ENCODE results near the gene BMI1. TPM values are rescaled to one million over a fixed set of nuclear protein-coding genes. Genes with fewer than 3 reads are reported as not detected.

The BMI1 gene
- total and polyA plus RNA-seq, 2 donors (not counting 1 experiment from before 2014, with no cell fraction given), result 18.0 to 83.8 TPM

GRCh38 chr10:22368981-22369380 is 48.1 kb downstream of the BMI1 start:
- Mint-ChIP-seq H3K27ac (no peak overlapping the region), H3K27me3 (no peaks in the 10 kb centered on the region), H3K4me3 (no peak overlapping the region), H3K9me3 (ENCODE audit: insufficient read depth) (no peaks in the 10 kb centered on the region), H3K4me1 (peaks cover 17% of the 10 kb centered on the region)
- DNase-seq, result no peak
- ChIA-PET POLR2A (no interaction called here), CTCF (no interaction called here)
- no peak for ATAC-seq (ENCODE audit: low read depth)
- no peaks in the 10 kb centered on the region for H3K27me3 ChIP-seq (replicated peaks in 1 of 4; ENCODE audit: control extremely low read depth in 1 of 4, control insufficient read depth in 3 of 4, insufficient read depth in 4 of 4, low read length in 3 of 4)
- H3K9ac ChIP-seq (ENCODE audit: low read length), result no peak overlapping the region
- H3K4me2 ChIP-seq (replicated peaks; ENCODE audit: low read depth, low read length, poor library complexity, severe bottlenecking), result no peak overlapping the region
- no peaks in the 10 kb centered on the region for H4K20me1 ChIP-seq (ENCODE audit: control insufficient read depth, insufficient read depth, low read length, poor library complexity, severe bottlenecking)
- H3K4me3 ChIP-seq (ENCODE audit: control extremely low read depth in 1 of 5, extremely low read depth in 1 of 5, insufficient read depth in 1 of 5, low read depth in 2 of 5, low read length in 4 of 5), result no peak overlapping the region
- no peak overlapping the region for H2AFZ ChIP-seq (ENCODE audit: insufficient read depth, low read depth, low read length, poor library complexity, severe bottlenecking)
- WGBS (ENCODE audit: insufficient coverage), result 71% methylated on average over 1 of the region's 2 CpGs
- TF ChIP-seq EZH2 (IDR thresholded peaks at IDR 0.05; ENCODE audit: borderline replicate concordance, insufficient read depth, low read depth, low read length, poor library complexity, severe bottlenecking), result no peak
- TF ChIP-seq, protein P1, sequence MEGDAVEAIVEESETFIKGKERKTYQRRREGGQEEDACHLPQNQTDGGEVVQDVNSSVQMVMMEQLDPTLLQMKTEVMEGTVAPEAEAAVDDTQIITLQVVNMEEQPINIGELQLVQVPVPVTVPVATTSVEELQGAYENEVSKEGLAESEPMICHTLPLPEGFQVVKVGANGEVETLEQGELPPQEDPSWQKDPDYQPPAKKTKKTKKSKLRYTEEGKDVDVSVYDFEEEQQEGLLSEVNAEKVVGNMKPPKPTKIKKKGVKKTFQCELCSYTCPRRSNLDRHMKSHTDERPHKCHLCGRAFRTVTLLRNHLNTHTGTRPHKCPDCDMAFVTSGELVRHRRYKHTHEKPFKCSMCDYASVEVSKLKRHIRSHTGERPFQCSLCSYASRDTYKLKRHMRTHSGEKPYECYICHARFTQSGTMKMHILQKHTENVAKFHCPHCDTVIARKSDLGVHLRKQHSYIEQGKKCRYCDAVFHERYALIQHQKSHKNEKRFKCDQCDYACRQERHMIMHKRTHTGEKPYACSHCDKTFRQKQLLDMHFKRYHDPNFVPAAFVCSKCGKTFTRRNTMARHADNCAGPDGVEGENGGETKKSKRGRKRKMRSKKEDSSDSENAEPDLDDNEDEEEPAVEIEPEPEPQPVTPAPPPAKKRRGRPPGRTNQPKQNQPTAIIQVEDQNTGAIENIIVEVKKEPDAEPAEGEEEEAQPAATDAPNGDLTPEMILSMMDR (IDR thresholded peaks at IDR 0.05), result no peak
- H3K36me3 ChIP-seq (replicated peaks in 1 of 2; ENCODE audit: control extremely low read depth in 1 of 2, control insufficient read depth in 1 of 2, extremely low read depth in 1 of 2, insufficient read depth in 2 of 2, low read length in 1 of 2), result no peaks in the 10 kb centered on the region
- H3K27ac ChIP-seq (ENCODE audit: low read length in 2 of 2), result no peak overlapping the region
- H3K9me3 ChIP-seq (ENCODE audit: control extremely low read depth in 1 of 3, control insufficient read depth in 2 of 3, insufficient read depth in 1 of 3, low read length in 2 of 3), result no peaks in the 10 kb centered on the region
- H3K79me2 ChIP-seq (ENCODE audit: control insufficient read depth, insufficient read depth, low read length), result no peaks in the 10 kb centered on the region
- intact Hi-C loops (cut with micrococcal nuclease), result loop anchor here (5.0 kb wide), 1 partner anchor 48 kb away; no protein-coding TSS in a partner anchor
- H3K4me1 ChIP-seq (ENCODE audit: control insufficient read depth in 2 of 2, insufficient read depth in 2 of 2, low read length in 2 of 2), result peaks cover 7 to 8% of the 10 kb centered on the region in 2 donors

- WGBS (ENCODE audit: insufficient coverage), result 83% methylated on average over 1 of the region's 5 CpGs
Measured at GRCh38 chr10:22369434-22370072, 48.7 kb downstream of the BMI1 start.

More at GRCh38 chr10:22369434-22370072, 48.7 kb downstream of the BMI1 start:
- Histone ChIP-seq H3K27ac (ENCODE audit: low read length in 2 of 2) (no peak overlapping the region), H3K36me3 (replicated peaks in 1 of 2; ENCODE audit: control extremely low read depth in 1 of 2, control insufficient read depth in 1 of 2, extremely low read depth in 1 of 2, insufficient read depth in 2 of 2, low read length in 1 of 2) (no peaks in the 10 kb centered on the region), H3K9ac (ENCODE audit: low read length) (no peak overlapping the region), H3K4me2 (replicated peaks; ENCODE audit: low read depth, low read length, poor library complexity, severe bottlenecking) (no peak overlapping the region), H2AFZ (ENCODE audit: insufficient read depth, low read depth, low read length, poor library complexity, severe bottlenecking) (no peak overlapping the region), H4K20me1 (ENCODE audit: control insufficient read depth, insufficient read depth, low read length, poor library complexity, severe bottlenecking) (no peaks in the 10 kb centered on the region), H3K27me3 (replicated peaks in 1 of 4; ENCODE audit: control extremely low read depth in 1 of 4, control insufficient read depth in 3 of 4, insufficient read depth in 4 of 4, low read length in 3 of 4) (no peaks in the 10 kb centered on the region), H3K9me3 (ENCODE audit: control extremely low read depth in 1 of 3, control insufficient read depth in 2 of 3, insufficient read depth in 1 of 3, low read length in 2 of 3) (no peaks in the 10 kb centered on the region), H3K4me3 (ENCODE audit: control extremely low read depth in 1 of 5, extremely low read depth in 1 of 5, insufficient read depth in 1 of 5, low read depth in 2 of 5, low read length in 4 of 5) (no peak overlapping the region), H3K79me2 (ENCODE audit: control insufficient read depth, insufficient read depth, low read length) (no peaks in the 10 kb centered on the region), H3K4me1 (ENCODE audit: control insufficient read depth in 2 of 2, insufficient read depth in 2 of 2, low read length in 2 of 2) (peaks cover 7 to 8% of the 10 kb centered on the region in 2 donors)
- Mint-ChIP-seq H3K9me3 (ENCODE audit: insufficient read depth) (no peaks in the 10 kb centered on the region), H3K4me1 (peaks cover 17% of the 10 kb centered on the region), H3K4me3 (no peak overlapping the region), H3K27ac (no peak overlapping the region), H3K27me3 (no peaks in the 10 kb centered on the region)
- TF ChIP-seq, protein P1 (IDR thresholded peaks at IDR 0.05), result no peak
- no peak for TF ChIP-seq EZH2 (IDR thresholded peaks at IDR 0.05; ENCODE audit: borderline replicate concordance, insufficient read depth, low read depth, low read length, poor library complexity, severe bottlenecking)
- intact Hi-C loops (cut with micrococcal nuclease), result loop anchor here (5.0 kb wide), 1 partner anchor 48 kb away; no protein-coding TSS in a partner anchor
- ChIA-PET CTCF (no interaction called here), POLR2A (interaction anchor here (1.0 kb wide), 1 partner anchor 67 kb away, joined by 3 read pairs; no protein-coding TSS in a partner anchor)
- no peak for DNase-seq
- peak; percentile 28 for ATAC-seq (ENCODE audit: low read depth)

All from B cell (primary cell).